HK-2 (cell line): ENCODE results near the gene MCRIP2.

ENCODE experiments used
- DNase-seq: peaks from one replicate; pipeline ENCODE4 v3.0.0-alpha.2; 2018; ENCODE audit not compliant: unreplicated experiment

Gene MCRIP2

DNA sequence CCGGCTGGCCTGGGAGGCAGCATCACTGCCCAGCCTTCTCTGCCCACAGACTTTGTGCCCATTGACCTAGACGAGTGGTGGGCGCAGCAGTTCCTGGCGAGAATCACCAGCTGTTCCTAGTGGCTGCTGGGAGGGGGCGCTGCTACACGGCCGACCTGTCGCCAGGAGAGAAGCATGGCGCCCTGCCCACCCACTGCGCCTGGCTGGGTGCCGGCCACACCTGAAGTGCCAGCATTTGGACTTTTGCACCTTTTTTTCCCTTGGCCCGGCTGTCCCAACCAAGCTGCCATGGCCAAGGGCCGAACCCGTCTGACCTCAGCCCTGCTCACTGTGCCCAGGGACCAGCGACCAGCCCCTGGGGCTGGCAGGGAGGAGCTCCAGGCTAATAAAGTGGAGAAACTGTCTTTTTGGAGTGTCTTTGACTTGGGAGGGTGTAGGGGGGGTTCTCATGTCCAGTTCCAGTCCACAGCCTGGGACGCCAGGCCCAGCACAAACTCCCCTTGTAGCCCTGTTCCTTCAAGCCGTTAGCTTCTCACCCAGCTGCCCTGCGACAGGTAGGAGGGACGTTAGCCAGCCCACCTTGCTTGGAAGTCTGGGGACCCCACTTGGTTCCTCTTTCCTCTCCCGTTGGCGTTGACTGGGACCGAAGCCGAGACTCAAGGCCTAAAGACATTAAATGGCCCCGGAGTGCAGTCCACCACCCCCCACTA lies 6.6 kb downstream of the MCRIP2 start:
- DNase-seq: peak; percentile 57

DNA sequence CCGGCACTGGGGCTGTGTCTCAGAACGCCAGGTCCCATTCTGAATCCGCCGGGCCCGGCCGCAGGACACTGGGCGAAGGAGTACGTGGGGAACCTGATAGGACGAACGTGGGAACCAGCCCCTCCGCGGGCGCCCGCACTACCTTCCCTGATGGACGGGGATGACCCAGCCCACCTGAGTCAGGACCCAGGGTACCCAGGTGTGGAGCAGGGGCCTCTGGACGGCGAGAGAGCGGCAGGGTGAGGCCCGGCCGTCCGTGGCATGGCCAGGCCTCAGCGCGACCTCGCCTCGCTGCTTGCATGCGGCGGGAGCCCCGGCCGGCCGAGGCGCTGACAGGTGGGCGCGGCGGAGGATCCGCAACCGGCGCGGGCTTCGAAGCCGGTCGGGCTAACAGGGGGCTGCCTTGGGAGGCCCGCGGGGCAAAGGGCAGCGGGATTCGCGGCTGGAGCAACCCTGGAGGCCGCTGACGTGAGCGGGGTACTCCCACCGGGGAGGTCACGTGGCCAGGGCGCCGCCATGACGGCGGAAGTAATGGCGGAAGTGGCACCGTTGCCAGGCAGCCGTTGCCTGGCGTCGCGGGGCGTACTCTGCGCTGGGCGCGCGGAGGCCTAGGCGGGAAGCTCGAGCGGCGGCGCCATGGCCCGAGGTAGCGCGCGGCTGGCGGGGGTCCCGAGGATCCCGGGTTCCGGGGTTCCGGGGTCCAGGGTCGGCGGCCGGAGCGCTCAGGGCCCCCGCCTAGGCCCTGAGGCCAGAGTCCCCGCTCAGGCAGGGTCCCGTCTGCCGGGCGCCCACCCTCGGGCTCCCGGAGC lies 7.4 kb downstream of the MCRIP2 start, which contains the start of gene WDR90:
Gene WDR90, plus strand, starts transcription at position 585 of the 809 bp plus-strand sequence. Its CDS starts 52 bp downstream, at position 637.
- peak; percentile 87 for DNase-seq

GRCh38 chr16:649631-650030 lies 8.0 kb downstream of the MCRIP2 start:
- DNase-seq: peak; percentile 47

GRCh38 chr16:651844-652243 lies 10.2 kb downstream of the MCRIP2 start:
- DNase-seq: no peak

DNA sequence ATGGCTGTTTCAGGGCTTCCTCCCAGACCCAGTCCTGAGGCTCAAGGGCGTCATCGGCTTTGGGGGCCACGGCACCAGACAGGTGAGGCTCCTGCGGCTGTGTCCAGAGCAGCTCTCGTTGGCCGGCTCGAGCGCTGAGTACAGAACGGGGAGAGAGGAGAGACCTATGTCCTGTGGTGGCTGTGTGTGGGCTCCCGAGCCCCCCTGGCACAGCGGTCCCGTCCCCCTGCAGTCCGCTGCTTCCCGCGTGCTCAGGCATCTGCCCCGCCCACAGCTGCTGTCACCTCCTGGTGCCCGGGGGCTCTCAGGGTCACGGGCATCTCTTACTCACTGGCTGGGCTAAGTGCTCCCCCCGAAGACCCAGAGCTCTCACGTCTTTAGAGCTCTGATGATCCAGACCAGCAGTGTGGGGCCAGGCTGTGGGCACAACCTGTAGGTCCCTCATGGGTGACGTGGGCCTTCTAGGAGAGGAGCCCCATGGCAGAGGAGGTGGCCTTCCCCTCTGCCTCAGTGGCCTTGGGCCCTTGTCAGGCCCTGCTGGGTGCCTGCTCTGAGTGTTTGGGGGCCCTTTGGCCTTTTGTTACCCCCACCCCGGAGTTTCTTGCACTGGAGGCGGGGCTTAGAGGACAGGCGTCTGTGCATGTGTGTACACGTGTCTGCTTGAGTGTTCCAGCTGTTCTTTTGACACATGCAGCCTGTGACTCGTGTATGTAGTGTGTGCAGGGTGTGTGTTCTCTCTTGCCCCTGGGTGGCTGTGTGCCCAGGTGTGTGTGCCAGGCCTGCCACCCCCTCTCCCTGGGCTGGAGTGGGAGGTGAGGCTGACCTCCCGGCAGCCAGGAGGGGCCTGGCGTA lies 11.1 kb downstream of the MCRIP2 start:
- no peak for DNase-seq

GRCh38 chr16:654034-654433 lies 12.4 kb downstream of the MCRIP2 start:
- DNase-seq: no peak

DNA sequence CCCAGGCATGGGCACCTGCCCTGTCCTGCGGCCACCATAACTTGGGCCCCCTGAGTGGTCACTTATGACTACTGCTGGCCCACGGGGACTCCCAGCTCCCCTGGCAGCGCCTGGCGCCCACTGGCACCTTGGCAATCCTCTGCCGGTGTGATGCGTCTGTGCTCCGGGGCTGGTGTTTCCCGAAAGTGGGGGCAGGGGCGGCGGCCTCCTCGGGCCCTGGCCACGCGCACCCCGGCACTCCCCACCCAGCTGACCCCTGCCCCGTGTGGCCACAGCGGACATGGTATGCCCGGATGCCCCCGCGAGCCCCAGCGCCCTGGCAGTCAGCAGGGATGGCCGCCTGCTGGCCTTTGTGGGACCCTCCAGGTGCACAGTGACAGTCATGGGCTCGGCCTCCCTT lies 15.9 kb downstream of the MCRIP2 start:
- DNase-seq: no peak

GRCh38 chr16:658679-659571 lies 17.3 kb downstream of the MCRIP2 start:
- no peak for DNase-seq

DNA sequence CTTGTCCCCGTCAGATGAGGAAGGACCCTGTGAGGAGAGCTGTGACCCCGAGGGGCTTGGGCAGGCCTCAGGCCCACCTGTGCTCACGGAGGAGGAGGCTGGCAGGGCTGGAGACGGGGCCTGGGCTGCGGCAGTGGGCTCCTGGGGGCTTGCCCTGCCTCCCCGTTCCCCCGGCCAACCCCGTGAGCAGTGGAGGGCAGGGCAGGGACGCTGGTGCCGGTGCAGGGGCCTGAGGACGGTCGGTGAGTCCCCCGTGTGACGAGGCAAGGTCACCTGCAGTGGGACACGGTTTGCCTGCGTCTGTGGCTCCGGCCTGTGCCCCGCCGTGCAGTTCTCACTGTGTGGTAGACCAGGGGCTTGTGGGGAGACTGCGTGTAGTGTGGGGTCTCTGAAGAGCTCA lies 18.0 kb downstream of the MCRIP2 start:
- DNase-seq: no peak

- DNase-seq: no peak
Observed at GRCh38 chr16:660132-660458, 18.5 kb downstream of the MCRIP2 start.

- DNase-seq: no peak
Observed at GRCh38 chr16:660459-661183, 19.0 kb downstream of the MCRIP2 start.

DNA sequence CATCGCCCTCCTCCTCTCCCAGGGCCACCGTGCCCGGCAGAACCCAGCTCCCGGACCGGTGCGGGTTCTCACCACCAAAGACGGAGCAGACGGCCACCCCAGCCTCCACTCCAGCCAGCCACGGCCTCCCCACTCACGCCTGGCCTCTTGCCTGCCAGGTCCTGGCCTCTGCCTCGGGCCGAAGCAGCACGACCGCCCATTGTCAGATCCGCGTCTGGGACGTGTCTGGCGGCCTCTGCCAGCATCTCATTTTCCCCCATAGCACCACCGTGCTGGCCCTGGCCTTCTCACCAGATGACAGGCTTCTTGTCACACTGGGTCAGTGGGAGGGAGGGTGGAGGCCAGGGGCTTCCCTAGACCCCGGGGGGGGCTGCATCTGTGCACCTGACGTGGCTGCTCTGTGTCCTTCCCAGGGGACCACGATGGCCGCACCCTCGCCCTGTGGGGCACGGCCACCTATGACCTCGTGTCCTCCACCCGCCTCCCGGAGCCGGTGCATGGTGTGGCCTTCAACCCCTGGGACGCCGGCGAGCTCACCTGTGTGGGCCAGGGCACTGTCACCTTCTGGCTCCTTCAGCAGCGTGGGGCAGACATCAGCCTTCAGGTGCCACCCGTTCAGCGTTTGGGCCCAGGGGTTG lies 19.7 kb downstream of the MCRIP2 start:
- DNase-seq: no peak

- DNase-seq: no peak
Observed at GRCh38 chr16:662095-662494, 20.5 kb downstream of the MCRIP2 start.

GRCh38 chr16:662597-662996 lies 21.0 kb downstream of the MCRIP2 start:
- DNase-seq: no peak

DNA sequence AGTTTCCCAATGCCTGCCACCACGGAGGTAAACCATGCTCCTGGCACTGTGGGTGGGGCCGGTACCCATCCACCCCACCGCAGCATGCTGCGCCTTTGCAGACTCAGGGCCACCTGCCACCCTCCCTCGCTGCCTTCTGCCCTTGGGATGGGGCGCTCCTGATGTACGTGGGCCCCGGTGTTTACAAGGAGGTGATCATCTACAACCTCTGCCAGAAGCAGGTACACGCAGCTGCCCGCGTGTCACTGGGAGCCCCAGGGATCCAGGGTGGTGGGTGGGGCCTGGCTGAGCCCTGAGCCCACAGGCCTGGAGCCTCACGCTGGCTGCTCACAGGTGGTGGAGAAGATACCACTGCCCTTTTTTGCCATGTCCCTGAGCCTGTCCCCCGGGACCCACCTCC lies 24.9 kb downstream of the MCRIP2 start:
- no peak for DNase-seq

- no peak for DNase-seq
Observed at GRCh38 chr16:667113-667779, 25.6 kb downstream of the MCRIP2 start.

DNA sequence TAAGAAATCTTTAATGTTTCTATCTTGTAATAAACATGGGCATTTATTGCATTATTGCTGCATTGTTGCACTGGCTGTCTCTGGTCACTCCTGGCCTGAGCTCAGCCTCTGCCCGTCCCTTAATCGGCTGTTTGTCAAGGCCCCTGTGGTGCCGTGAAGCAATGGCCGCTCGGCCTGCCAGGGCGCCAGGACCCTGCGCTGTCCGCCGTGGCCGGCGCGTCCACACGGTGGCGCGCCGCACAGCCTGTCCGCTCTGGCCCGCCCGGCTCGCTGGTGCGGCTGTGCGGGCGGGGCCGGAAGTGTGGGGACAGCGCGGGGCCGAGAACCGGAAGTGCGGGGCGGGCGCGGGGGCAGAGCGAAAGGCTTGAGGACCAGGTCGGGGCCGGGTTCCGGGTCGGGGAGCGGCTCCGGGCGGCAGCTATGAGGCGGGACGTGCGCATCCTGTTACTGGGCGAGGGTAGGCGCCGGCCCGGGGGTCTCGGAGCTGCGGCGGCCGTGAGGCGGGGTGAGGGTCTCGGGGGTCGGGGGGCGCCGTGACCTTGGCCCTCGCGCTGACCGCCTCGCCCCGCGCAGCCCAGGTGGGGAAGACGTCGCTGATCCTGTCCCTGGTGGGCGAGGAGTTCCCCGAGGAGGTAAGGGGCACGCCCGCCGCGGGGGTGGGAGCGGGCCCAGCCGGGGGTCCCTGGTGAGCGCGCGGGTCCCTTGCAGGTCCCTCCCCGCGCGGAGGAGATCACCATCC lies 26.3 kb downstream of the MCRIP2 start, which contains the start of gene RHOT2:
Gene RHOT2, plus strand, starts transcription at position 353 of the 739 bp plus-strand sequence. Its CDS starts 68 bp downstream, at position 421.
- peak; percentile 88 for DNase-seq

DNA sequence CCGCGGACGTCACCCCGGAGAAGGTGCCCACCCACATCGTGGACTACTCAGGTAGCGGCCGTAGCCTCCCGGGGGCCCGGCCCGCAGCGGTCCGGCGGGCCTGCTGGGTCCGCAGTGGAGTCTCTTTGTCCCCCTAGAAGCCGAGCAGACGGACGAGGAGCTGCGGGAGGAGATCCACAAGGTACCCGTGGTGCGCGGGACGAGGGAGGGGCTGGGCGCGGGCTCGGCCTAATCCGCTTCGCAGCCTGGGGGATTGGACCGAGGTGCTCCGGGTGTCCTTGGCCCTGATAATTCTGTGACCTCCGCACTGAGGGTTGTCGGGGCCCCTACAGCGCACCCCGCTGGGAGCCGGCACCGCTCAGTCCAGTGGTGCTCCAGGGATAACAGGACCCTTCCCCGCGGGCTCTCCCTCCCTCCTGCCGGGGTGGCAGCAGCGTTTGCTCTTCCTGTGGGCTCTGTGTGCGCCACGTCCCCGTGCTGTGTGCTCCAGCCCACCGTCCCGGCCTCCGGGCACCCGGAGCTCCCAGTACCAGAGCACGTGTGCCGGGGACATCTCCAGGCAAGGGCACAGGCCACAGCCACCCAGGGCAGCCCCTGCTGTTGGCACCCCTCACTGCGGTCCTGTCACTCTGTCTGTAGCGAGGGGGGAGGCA lies 27.0 kb downstream of the MCRIP2 start:
- no peak for DNase-seq
